GM21786 (cell line): ENCODE measurements around the gene CD99L2.

Experiments
- ATAC-seq: cut with Tn5 transposase; IDR thresholded peaks from one replicate; pipeline ENCODE4 v1.9.1; 2021; ENCODE audit not compliant: unreplicated experiment

The CD99L2 gene

GRCh38 chrX:150766351-150767044, 132.0 kb downstream of the CD99L2 start:
- ATAC-seq: no peak

GRCh38 chrX:150765782-150766350, 132.6 kb downstream of the CD99L2 start:
- ATAC-seq: no peak

- ATAC-seq: no peak
These were observed 133.2 kb downstream of the CD99L2 start for GRCh38 chrX:150765237-150765636.

GRCh38 chrX:150763810-150764209, 134.7 kb downstream of the CD99L2 start:
- ATAC-seq: no peak

- no peak for ATAC-seq
These were observed 135.1 kb downstream of the CD99L2 start for GRCh38 chrX:150763303-150763797.

- no peak for ATAC-seq
These were observed 136.0 kb downstream of the CD99L2 start for GRCh38 chrX:150762258-150763165.

GRCh38 chrX:150761819-150762216, 136.7 kb downstream of the CD99L2 start:
- no peak for ATAC-seq

- ATAC-seq: no peak
These were observed 137.2 kb downstream of the CD99L2 start for GRCh38 chrX:150761176-150761818.

GRCh38 chrX:150759568-150760416, 138.7 kb downstream of the CD99L2 start:
- ATAC-seq: no peak

GRCh38 chrX:150757371-150757770, 141.1 kb downstream of the CD99L2 start:
- ATAC-seq: no peak

GRCh38 chrX:150753968-150754367, 144.5 kb downstream of the CD99L2 start:
- no peak for ATAC-seq

- ATAC-seq: no peak
These were observed 145.1 kb downstream of the CD99L2 start for GRCh38 chrX:150753357-150753756.

- ATAC-seq: no peak
These were observed 146.3 kb downstream of the CD99L2 start for GRCh38 chrX:150752124-150752523.

GRCh38 chrX:150736475-150736874, 162.0 kb downstream of the CD99L2 start:
- no peak for ATAC-seq

GRCh38 chrX:150731795-150732194, 166.7 kb downstream of the CD99L2 start:
- no peak for ATAC-seq

- no peak for ATAC-seq
These were observed 167.7 kb downstream of the CD99L2 start for GRCh38 chrX:150730719-150731118.

GRCh38 chrX:150729956-150730355, 168.5 kb downstream of the CD99L2 start:
- no peak for ATAC-seq

GRCh38 chrX:150719621-150720020, 178.8 kb downstream of the CD99L2 start:
- no peak for ATAC-seq
